Activated T-helper 1 cell treated with anti-CD3 and anti-CD28 coated beads, Interleukin-2, amount 50 U/mL, for 16 hours (primary cell): ENCODE measurements around the gene TM2D1.

Source experiments
- DNase-seq, 2 donors: peaks; one replicate each; pipeline ENCODE4 v3.0.0-alpha.2; 2020; ENCODE audit warnings: low read depth in 1 of 2, low spot score in 1 of 2

TM2D1 gene

DNA sequence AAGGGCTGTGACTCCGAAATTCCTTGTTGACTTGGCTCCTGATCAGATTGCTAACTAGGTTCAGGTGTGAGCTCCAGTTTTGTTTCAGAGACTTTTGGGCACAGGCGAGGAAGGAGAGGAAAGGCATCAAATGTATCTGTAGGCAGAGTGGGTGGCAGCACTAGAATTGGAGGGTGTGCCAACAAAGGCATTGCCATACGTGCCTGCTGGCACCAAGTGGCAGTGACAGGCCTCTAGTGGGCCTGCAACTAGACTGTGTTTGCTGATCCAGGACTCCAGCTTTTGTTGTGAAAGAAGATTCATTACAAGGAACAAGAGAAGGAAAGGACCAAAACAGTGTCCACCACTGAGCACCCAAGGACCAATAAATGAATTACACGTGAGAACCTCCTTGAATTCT, 79.5 kb downstream of the TM2D1 start:
- no peak for DNase-seq

DNA sequence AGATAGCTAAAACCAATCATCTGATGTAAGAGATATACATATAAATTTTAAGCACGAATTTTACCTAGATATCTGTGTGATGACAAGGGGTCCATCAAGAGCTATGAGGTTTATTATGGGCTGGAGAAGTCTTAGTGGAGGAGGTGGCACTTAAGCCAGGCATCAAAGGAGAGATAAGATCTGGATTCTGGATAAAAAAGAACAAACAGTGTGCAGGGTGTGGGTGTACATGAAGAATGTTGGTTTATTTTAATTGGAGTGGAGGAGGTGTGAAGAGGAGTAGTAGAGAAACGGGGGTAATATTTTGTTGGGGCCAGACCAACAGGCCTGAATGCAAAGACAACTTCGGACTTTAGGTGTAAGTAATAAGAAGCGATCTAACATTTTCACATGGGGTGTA, 80.6 kb downstream of the TM2D1 start:
- DNase-seq, result no peak

DNA sequence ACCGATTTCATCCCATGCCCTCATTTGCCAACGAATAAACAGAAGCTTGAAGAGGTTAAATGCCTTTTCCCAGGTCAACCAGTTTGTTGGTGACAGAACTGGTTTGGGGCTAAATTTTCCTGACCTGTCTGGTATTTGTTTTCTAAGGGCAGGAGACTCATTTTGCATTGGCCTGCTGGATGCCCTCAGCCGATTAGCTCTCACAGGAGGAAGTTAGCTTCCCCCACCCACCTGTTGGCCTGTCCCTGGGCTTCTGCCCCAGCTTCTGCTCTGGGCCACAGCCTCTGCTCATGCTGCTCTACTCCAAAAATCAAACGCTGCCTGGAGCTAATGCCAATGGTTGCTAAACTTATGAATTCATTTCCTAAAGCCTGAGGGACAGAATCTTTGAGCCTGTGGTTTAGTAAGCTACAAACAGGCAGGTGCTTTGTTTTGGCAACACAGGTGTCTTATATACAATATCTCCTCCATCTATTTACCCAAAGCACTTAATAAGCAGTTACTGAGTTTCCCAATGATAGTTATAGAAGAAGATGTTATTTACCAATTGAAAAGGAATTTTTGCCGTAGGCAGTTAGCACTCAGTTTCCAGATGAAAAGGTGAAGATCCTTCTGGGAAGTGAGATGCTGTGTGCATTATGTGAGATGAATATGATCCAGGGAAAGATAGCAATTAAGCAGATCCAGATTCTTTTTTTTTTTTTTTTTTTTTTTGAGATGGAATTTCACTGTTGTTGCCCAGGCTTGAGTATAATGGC, 82.3 kb downstream of the TM2D1 start:
- DNase-seq, result no peak

- DNase-seq, result peak; percentile 10 to 27
These were observed 83.2 kb downstream of the TM2D1 start for GRCh38 chr1:61641578-61642336.

DNA sequence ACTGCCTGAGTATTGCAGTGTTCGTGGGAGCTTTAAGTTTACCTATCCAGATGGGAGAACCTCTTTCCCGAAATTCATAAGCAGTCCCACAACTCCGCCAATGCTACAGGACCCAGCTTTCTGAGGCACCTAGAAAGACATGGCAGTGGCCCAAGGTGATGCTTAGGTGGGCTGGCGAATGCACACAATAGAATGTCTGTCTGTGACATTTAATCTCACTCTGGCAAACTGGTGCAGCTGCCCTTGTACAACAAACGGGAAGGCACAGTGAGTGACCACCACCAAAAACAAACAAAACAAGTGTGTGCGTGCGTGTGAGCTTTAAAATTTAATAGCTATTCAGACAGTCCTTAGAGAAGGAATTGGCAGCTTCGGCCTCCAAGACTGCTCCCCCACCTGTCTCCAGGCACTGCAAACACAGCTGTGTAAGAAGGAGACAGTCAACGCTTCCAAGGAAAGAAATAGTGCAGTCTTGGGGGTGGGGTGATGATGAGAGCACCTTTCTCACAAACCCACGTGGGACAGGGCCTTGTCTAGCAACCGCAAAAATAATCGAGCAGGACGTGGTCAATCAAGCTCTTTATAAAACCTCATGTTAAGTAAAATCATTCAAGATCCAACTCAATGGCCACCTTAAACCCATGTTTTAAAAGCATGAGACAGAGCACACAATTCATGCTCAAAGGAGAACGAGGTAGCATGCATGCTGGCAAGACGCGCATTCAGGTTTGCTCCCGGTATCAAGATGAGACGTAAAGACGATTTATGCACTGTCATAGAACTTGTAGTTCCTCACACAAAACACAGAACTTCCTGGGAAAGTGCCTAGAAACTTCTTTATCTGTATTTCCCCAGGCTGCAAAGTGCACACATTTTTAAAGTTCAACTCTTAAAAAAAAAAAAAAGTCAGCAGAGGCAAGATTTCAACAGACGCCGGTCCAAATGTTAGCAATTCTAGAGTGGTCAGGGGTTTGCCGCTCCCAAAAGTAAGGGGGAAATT, 84.1 kb downstream of the TM2D1 start:
- no peak for DNase-seq

- no peak for DNase-seq
These were observed 85.2 kb downstream of the TM2D1 start for GRCh38 chr1:61639608-61640336.

- DNase-seq, result no peak
These were observed 85.9 kb downstream of the TM2D1 start for GRCh38 chr1:61638911-61639605.

GRCh38 chr1:61638296-61638695, 86.6 kb downstream of the TM2D1 start:
- no peak for DNase-seq

DNA sequence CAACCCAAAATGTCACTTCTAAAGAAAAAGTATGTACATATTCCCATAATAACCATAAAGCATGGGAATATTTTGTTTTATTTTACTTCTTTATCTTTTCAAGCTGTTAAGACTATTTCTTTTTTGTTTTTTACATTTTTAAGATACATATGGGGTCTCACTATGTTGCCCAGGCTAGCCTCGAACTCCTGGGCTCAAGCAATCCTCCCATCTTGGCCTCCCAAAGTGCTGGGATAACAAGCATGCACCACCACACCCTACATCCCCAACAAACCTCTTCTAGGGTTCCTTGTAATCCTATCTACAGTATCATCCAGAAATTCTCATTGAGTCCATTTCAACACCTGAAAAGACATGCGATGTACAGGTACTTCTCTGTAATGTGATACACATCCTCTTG, 87.5 kb downstream of the TM2D1 start:
- DNase-seq, result no peak

DNA sequence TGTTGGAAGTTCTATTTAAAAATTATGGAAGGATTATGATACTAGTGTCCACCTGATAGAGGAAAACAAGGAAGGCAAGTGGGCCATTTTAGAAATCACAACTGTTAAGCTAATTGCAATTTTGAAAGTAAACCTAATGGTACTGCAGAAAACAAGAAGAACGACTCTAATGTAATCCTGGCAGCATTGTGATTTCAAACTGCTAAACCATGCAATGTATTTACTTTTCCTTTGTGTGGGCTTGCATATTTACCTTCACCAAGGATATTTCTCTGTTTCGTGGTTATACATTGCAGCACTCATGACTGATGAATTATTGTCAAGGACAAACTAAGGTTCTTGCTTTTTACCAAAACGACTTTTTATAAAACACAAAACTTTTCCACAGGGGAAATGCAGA, 88.1 kb downstream of the TM2D1 start:
- no peak for DNase-seq

DNA sequence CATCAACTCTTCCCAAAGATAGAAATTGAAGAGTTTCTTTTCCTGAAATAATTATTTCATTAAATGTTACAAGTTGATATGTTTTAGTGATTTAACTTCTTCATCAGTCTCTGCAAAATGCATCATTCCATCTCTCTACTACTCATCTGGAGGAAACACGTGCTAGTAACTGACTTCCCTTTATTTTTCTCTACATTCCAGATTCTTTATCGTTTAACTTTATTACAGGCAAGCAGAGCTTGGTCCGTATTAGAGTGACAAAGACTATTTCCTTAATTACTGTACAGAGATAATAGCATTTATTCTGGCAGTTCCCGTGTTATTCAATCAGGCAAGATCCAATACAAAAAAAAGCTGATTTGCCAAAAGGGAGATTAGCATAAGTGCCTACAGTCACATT, 88.6 kb downstream of the TM2D1 start:
- DNase-seq, result no peak

DNA sequence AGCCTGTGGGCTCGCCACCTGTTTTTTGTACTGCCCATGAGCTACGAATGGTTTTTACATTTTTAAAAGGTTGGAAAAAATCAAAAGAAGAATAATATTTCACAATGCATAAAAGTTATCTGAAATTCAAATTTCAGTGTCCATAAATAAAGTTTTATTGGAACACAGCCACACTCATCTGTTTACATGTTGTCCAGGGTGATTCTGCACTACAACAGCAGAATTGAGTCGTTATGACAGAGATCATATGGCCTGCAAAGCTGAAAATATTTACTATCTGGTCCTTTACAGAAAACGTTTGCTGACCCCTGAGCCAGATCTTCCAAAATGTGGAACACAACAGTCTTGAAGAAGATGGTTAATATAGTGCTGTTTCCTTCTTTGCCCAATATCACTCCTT, 89.4 kb downstream of the TM2D1 start:
- no peak for DNase-seq

- DNase-seq, result no peak
These were observed 93.5 kb downstream of the TM2D1 start for GRCh38 chr1:61631436-61631835.
